SK-N-SH (cell line): ENCODE data around the gene C1orf141.

ENCODE experiments used
- CTCF ChIP-seq: fragments of 200-600 bp; sonication (generic); IDR thresholded peaks from 2 replicates; pipeline ENCODE4 v1.6.1; 2017; ENCODE audit warnings: antibody characterized with exemption, mild to moderate bottlenecking, moderate library complexity
- EP300 ChIP-seq, 2 experiments: IDR thresholded peaks; 2 replicates each; pipeline versions ENCODE4 v1.4.0 to v1.6.1; 2012; ENCODE audit warnings: borderline replicate concordance in 1 of 2, low read depth in 1 of 2, low read length in 1 of 2
- SIN3A ChIP-seq: IDR thresholded peaks from 2 replicates; pipeline ENCODE4 v1.6.1; 2012; ENCODE audit warnings: low read depth, mild to moderate bottlenecking, low read length, moderate library complexity, borderline replicate concordance
- TAF1 ChIP-seq: IDR thresholded peaks from 2 replicates; pipeline ENCODE4 v1.6.1; 2012; ENCODE audit warnings: low read depth, mild to moderate bottlenecking, low read length, moderate library complexity, borderline replicate concordance

DNA sequence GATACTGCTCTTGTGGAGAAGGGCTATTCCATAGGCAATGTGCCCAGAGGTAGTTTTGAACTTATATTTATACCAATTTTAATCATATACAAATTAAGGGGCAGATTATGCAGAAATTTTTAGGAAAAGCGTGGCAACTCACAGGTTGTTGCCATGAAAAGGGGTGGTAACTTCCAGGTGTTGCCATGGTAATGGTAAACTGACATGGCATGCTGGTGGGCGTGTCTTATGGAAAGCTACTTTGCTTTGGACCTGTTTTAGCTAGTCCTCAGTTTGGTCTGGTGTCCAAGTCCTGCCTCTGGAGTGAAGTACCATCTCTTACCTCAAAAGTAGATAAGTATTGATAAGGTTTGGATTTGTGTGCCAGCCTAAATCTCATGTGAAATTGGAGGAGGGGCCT, 23.6 kb upstream of the C1orf141 start:
- TF ChIP-seq TAF1 (no peak), CTCF (no peak), SIN3A (no peak), EP300 (IDR thresholded peaks at IDR 0.05; ENCODE audit: borderline replicate concordance in 1 of 2, low read depth in 1 of 2, low read length in 1 of 2) (no peak)
